Measurements from ENCODE around the gene FXN.

- TF ChIP-seq CTCF (conservative IDR thresholded peaks at IDR 0.05; ENCODE audit: low read length) (no peak), EZH2phosphoT487 (IDR thresholded peaks at IDR 0.05; ENCODE audit: borderline replicate concordance) (no peak)
Measured at GRCh38 chr9:69071059-69071458, 35.5 kb downstream of the FXN start.

All from Loucy (cell line).